Posterior vena cava (tissue), 2 donors: ENCODE results near the gene AGPAT1. TPM values are rescaled to one million over a fixed set of nuclear protein-coding genes. Genes with fewer than 3 reads are reported as not detected.
"Not testable (repeated sequence)": the region's sequence is repeated elsewhere in the genome, so short reads cannot be mapped to it uniquely, and the experiment has no call there.

Source experiments
- DNase-seq: peaks from one replicate; pipeline ENCODE4 v3.0.0-alpha.2; 2020; ENCODE audit warnings: low spot score
- intact Hi-C, 2 donors: fragments of 100-400 bp; cut with DNase I; formaldehyde crosslinking; loops; one replicate each; pipeline versions ENCODE4 v1.14.1 to v1.14.2; 2022 to 2023
- total RNA-seq, 2 donors: library from RNA; stranded (reverse); fragmentation: NEBNext Ultra II Directional; extraction: Animal tissue kit (Norgen Biotek cat#: 25700); gene quantifications; one replicate each; pipeline ENCODE4 v1.2.1, GENCODE V29; 2021
- donor health status: DM: yes; HTN: yes; CAD: no.
- donor health status: DM: yes; HTN: yes; CAD: no.

The AGPAT1 gene
- total RNA-seq, 2 donors from 2014 or later: 42.0 to 53.3 TPM

DNA sequence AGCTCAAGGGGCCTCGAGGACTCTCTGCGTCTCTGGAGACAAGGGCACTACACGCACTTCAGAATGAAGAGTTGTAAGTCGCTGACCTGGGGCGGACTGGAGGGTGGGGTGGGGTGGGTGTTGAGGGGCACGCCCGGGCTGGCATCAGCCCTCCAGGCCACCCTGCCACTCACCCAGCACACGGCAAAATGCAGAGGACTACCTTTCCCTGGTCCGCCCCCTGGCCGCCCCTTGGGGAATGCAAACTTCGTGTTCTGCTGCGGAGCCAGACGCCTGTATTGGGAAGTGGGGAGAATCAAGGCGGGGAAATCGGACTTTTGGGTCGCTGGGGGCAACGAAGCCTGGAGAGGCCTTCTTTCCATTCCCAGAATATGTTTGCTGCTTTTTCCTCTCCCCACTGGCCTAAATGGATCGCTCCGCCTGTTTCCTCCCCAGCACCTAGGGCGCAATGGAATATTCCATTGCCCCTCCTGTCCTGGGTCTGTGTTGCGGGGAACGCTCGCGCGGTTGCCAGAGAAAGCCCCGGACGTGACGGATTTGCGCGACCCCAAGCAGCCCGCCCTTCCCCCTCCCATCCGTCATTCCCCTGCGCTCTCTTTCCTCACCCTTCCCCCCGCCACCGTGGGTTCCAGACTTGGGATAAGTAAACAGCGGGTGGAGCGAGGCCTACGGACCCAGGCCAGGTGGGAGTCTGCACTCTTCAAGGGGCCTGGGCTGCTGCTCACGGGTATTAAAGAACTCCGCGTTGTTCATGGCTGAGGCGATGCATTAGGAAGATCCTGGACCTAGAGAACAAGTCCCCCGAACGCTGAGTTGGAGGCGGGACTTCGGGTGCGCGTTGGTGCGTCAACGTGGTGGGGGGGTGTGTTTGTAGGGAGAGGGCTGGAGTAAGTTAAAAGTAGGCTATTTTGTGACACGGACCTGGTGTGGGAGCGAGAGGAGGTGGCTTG, 22.0 kb downstream of the AGPAT1 start, which contains the start of gene PPT2:
Gene PPT2, plus strand, starts transcription at position 578 of the 950 bp plus-strand sequence. CDS start 454 bp downstream, outside the sequence.
- intact Hi-C loops: no loop called here
- peak; percentile 96 for DNase-seq

DNA sequence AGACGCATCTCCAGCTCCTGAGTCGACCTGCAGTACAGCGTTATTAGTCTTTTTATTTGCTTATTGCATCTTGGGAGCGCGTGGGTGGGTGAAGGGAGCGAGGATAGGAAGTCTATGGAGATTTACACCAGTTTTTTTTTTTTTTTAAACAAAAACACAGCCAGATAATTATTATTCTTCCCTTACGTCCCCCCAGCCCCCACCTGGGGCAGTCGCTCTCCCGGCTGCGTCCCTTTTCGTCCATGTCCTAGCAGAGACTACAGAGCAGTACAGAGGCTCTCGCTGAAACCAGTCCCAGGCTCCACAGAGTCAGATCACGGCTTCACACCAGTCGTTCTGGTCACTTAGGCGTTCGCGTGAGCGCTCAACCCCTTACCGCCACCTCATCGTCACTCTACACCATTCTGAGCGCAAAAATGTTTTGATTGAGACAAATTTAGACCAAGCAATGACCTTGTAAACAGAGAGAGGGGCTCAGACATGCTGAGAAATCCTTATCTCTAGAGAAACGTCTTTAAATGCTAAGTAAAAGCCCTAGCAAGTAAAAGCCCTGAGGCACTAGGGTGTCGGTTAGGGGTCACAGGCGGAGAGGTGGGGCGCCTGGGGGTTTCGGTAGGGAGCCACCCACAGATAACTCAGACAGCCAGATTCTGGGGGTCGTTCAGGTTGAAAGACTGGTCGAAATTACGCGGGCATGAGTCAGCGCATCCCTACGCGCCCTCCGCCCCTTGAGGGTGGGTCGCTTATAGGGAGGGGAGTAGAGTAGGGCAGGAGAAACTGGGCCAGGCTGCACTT, 22.9 kb downstream of the AGPAT1 start:
- intact Hi-C loops: no loop called here
- no peak for DNase-seq

GRCh38 chr6:32151863-32152768, 23.8 kb downstream of the AGPAT1 start, which contains the start of gene PRRT1:
PRRT1 (minus strand) TSS chr6:32151939; CDS start chr6:32151827, 112 bp downstream.
- DNase-seq: no peak
- intact Hi-C loops: no loop called here

GRCh38 chr6:32151181-32151862, 24.6 kb downstream of the AGPAT1 start:
- peak; percentile 40 for DNase-seq
- intact Hi-C loops: no loop called here

GRCh38 chr6:32149932-32150870, 25.7 kb downstream of the AGPAT1 start:
- intact Hi-C loops: no loop called here
- DNase-seq: peak; percentile 71

DNA sequence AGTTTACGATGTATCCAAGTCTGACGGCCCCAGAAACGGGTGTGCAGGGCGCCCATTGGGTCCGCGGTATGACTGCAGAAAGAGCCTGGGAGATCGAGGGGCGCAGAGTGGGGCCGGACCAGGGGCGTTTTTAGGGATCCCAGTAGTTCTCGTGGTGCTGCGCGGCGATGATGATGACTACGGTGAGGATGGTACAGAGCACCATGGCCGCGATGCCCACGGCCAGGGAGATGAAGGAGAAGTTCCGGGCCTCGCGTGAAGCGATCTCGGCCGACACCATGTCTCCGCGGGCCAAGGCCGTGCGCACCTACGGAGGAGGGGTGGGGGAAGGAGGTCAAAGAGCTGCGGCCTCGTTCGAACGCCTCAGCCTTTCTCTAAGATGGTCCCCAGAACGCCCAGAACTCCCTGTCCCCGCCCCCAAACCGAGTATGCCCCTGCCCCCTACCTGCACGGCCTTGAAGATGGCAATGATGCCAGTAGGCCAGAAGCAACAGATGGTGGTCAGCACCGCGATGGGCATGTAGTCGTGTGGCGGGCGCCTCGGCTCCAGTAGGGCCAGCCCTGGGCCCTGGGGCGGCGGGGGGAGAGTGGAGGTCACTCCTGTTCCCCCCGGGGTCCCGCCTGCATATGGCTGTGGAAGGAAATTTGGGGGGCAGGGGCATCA, 26.7 kb downstream of the AGPAT1 start:
- intact Hi-C loops: no loop called here

DNA sequence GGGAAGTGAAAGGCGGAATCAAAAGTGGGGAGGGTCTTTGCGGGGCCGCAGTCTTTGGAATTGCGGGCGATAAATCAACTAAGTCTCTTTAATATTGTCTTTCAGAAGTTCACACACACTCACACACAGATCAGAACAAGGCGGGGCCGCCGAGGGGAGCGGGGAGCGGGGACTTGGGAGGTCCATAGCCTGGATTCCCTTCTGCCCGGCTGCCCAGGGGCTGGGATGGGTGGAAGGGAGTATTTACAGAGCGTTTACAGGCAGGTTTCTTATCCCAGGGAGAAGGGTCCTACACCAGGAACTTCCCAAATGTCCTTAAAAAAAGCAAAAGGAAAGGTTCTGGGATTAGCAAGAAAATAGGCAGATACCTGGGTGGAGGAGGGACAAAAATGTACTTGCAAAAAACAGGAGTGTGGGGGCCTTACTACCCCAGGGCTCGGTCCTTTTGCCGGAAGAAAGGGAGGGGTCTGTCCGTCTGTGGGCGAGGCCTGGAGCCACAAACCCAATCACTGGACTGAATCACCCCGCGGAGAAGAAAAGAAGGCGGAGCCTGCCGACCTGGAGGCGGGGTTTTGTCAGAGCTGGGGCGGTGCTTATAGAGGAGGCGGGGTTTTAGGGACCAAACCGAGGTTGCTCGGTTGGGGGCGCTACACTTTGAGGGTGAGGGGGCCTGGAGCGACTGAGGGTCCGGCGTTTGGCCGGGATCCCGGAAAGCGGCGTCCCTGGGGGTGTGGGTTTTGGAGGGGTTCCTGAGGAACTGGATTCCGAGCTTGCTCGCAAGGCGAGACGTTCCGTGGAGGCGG, 27.4 kb downstream of the AGPAT1 start:
- intact Hi-C loops: no loop called here
- DNase-seq: peak; percentile 90

More for the DNA sequence above, 26.7 kb downstream of the AGPAT1 start:
- DNase-seq: no peak

DNA sequence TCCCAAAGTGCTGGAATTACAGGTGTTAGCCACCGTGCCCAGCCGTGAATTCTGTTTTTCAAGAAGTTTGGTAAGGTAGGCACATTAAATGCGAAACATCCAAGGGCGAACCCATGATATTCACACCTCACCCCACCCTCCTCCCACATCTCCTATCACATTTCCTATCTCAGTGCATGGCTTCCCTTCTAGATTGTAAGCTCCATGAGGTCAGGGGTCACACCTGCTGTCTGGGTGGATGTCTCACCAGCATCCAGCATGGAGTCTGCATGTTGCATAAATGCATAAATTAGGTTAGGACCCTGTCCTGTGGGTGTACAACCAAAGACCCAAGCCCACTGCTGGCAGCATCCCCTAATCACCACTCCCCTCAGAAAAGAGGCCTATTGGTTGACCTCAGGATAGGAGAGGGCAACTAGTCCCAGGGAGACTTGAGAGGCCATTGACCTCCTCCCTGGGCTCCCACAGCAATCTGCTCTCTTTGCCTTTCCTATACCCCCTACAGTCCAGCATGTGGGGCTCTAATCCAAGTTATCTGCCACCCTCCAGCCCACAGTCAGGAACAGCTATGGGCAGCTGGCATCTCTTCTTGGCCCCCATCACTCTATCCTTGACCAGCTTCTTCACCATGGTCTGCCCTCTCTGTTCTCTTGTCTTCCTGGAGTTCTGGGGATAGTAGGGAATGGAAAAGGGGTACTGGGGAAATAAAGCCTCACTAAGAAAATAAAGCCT, 28.3 kb downstream of the AGPAT1 start:
- intact Hi-C loops: no loop called here
- DNase-seq: no peak

GRCh38 chr6:32146687-32147086, 29.2 kb downstream of the AGPAT1 start:
- no peak for DNase-seq

DNA sequence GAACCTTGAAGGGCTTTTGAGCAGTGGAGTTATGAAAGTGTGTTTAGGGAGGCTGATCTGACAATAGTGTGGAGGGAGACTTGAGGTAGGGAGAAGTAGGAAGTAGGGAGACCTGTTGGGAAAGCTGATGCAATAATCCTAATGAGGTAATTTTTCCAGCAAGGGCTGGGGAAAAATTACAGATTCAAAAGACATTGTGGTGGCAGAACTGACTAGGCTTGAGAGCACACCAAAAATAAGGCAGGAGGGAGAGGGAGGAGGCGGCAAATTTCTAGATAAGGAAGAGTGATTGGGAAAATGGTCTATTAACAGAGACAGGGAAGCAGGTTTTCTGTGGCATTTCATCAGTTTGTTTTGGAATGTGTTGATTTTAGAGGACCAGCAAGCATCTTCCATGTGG, 29.6 kb downstream of the AGPAT1 start:
- intact Hi-C loops: no loop called here

More at GRCh38 chr6:32146687-32147086, 29.2 kb downstream of the AGPAT1 start:
- intact Hi-C loops: no loop called here

DNA sequence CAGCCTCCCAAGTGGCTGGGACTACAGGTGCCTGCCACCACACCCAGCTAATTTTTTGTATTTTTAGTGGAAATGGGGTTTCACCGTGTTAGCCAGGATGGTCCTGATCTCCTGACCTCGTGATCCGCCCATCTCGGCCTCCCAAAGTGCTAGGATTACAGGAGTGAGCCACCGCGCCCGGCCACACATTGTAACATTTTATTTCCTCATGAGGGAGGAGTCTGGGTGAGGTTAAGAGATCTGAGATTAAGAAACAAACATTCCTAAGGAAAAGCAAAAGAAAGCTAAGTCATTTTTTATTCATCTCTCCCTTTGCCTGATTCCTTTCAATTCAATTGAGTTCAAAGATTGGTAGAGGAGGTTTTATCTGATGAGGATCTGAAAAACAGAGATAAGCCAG, 31.6 kb downstream of the AGPAT1 start:
- not testable (repeated sequence) for DNase-seq

More for the DNA sequence above, 29.6 kb downstream of the AGPAT1 start:
- DNase-seq: no peak

GRCh38 chr6:32140420-32141046, 35.4 kb downstream of the AGPAT1 start:
- no peak for DNase-seq
- intact Hi-C loops: no loop called here

More for the DNA sequence above, 31.6 kb downstream of the AGPAT1 start:
- intact Hi-C loops: not testable (repeated sequence)

GRCh38 chr6:32139590-32139989, 36.3 kb downstream of the AGPAT1 start:
- intact Hi-C loops: no loop called here
- DNase-seq: no peak

- intact Hi-C loops: no loop called here
Measured at GRCh38 chr6:32137454-32137853, 38.4 kb downstream of the AGPAT1 start.

GRCh38 chr6:32133786-32134185, 42.1 kb downstream of the AGPAT1 start:
- intact Hi-C loops: no loop called here
- DNase-seq: no peak

More at GRCh38 chr6:32137454-32137853, 38.4 kb downstream of the AGPAT1 start:
- DNase-seq: no peak
